ENCODE measurements around the gene FAM120C.
A peak's percentile ranks its signal among the peaks of the same experiment; 100 is the strongest.

Gene FAM120C

DNA sequence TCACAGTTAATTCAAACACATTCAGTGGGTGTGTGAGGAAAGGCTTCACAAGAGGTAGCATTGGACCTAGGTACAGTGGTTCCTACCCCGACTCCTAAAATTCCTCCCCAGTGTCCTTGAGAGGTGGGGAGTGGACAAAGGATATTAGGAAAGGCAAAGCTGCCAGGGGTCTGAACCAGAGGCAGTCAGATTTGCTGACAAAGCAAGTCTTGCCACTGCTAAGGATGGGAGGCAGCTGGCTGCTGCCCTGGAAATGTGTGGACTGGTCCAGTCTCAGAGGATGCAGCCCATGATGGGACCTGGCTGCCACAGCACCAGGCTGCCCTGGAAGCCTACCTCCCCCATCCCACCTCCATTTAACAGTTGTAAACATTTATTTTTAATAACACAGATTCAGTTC lies 134.6 kb downstream of the FAM120C start:
- H3K27ac ChIP-seq: peak overlapping the region; percentile 99
- TF ChIP-seq, protein P1, sequence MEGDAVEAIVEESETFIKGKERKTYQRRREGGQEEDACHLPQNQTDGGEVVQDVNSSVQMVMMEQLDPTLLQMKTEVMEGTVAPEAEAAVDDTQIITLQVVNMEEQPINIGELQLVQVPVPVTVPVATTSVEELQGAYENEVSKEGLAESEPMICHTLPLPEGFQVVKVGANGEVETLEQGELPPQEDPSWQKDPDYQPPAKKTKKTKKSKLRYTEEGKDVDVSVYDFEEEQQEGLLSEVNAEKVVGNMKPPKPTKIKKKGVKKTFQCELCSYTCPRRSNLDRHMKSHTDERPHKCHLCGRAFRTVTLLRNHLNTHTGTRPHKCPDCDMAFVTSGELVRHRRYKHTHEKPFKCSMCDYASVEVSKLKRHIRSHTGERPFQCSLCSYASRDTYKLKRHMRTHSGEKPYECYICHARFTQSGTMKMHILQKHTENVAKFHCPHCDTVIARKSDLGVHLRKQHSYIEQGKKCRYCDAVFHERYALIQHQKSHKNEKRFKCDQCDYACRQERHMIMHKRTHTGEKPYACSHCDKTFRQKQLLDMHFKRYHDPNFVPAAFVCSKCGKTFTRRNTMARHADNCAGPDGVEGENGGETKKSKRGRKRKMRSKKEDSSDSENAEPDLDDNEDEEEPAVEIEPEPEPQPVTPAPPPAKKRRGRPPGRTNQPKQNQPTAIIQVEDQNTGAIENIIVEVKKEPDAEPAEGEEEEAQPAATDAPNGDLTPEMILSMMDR (conservative IDR thresholded peaks at IDR 0.05): no peak
- no peak for TF ChIP-seq ZFX (IDR thresholded peaks at IDR 0.05)

DNA sequence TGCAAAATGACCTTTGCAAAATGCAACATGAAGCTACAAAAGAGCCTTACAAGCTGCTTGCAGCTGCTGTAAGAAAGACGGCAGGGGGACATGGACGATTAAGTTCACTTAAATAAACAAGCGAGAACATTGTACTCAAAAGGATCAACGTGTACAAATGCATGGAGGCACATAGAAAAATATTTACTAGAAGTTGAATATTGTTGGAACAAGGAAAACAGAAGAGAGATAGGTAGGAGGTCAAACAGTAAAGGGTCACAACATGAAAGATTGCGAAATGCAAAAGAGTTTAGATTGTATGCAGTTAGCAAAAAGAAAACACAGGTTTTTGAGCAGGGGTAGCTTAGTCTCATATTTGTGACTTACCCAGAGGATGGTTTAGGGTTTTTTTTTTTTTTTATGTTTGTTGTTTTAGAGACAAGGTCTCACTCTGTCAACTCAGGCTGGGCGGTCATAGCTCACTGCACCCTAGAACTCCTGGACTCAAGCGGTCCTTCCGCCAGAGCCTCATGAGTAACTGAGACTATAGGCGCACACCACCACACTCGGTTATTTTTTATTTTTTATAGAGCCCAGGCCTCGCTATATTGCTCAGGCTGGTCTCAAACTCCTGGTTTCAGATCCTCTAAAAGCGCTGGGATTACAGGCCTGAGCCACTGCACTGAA lies 137.4 kb downstream of the FAM120C start:
- TF ChIP-seq, protein P1 (conservative IDR thresholded peaks at IDR 0.05): no peak
- no peak for TF ChIP-seq ZFX (IDR thresholded peaks at IDR 0.05)
- H3K27ac ChIP-seq: peak overlapping the region; percentile 99

DNA sequence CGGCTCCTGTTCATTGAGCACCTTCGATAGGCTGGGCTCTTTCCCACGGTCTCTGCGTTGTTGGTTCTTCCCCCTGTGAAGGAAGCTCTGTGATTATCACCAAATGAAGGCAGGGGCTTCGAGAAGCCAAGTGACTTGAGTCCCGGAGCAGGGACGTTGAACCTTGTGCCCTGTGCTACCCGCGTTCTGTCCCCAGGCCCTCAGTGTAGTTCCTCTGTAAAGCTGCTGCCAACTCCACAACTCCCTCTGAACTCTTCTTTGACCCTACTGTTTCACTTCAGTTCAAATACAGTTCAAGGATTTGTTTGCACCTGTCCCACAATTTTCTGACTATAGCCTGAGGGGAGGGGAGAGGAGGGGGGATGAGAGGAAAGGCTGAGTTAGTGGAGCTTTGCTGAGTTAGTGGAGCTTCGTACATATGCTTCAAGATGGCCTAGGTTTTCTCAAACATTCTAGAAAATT lies 138.1 kb downstream of the FAM120C start:
- TF ChIP-seq ZFX (IDR thresholded peaks at IDR 0.05): no peak
- TF ChIP-seq, protein P1 (conservative IDR thresholded peaks at IDR 0.05): no peak
- H3K27ac ChIP-seq: peak overlapping the region; percentile 99

DNA sequence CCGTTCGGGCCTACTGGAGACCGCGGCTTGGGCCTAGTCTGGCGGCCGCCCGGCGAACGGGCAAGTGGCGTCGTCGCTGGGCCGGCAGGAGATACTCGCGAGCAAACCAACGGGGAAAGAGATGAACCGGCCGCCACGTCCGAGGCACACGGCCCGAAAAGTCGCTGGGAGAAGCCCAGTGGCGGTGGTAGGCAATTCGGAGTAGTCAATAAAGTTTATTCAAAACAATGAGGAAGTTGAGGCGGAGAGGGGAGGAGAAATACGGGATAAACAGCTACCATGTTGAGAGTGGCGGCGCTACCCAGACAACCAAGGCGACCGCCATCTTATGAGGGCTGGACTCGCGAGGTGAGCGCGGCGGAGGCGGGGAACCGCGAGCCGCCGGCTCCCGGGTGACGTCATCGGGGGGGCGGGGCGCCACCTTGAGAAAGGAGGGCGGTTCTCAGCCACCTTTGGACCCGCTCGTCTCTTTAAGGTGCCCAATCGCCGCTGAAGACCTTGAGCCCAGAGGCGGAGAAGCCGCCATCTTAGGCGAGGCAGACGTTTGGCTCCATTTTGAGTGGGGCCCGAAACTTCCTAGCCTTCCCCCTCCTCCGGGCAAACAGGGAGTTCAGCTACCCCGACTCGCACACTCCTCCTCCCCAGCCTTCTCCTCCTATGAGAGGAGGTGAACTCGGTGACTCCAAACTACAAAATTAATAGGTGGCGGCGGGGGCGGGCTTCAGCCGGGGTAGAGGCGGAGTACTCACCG lies 138.8 kb downstream of the FAM120C start, which contains the start of gene PHF8:
Gene PHF8 (minus strand): TSS at position 348 of the 751 bp plus-strand sequence. CDS start 1,745 bp downstream, outside the sequence.
- TF ChIP-seq, protein P1 (conservative IDR thresholded peaks at IDR 0.05): no peak
- TF ChIP-seq ZFX (IDR thresholded peaks at IDR 0.05): peak; percentile 97
- peak within 1 kb of the TSS; percentile 99 for H3K27ac ChIP-seq

DNA sequence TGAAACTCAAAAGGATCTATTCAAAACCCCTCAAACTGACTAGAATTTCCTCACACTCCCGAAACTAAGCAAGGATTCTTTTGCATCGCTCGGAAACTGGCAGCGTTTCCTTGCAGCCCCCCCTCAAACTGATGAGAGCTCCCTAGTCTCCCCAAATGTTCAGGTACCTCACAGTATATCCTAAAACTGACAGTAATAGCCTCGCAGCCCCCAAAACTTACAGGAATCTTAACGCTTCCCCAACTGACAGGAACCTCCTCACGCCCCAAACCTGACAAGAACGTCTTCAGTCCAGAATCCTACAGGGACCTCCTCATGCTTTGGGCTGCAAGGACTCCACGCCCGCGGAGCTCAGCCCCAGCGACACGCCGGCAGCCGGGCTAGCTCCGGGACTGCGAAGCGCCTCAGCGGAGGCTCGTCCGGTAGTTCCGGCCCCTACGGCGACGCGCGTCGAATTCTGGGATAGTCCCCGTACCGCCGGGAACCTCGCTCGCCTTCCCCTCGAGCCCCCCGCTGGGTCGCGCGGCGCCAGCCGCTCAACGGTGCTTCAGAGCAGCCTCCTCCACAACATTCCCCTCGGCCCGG lies 139.4 kb downstream of the FAM120C start:
- TF ChIP-seq, protein P1 (conservative IDR thresholded peaks at IDR 0.05): no peak
- TF ChIP-seq ZFX (IDR thresholded peaks at IDR 0.05): no peak

DNA sequence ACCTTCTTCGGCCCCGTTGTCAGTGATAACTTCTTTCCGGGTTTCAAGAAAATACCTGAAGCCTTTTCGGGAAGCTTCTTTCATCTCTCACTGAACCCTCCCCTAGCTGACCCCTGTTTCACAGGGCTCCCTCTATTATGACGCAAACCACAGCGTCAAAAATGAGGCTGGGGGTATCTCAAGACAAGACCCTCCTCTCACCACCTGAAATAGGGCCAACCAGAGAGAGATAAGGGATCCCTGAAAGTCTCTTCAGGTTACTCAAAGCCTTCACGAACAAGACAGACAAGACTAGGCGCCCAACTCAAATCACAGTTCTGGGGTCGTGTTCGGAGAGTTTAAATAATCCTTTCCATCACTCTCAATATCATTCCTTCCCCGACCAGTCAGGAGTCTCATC lies 140.0 kb downstream of the FAM120C start:
- peak overlapping the region; percentile 99 for H3K27ac ChIP-seq
- TF ChIP-seq, protein P1 (conservative IDR thresholded peaks at IDR 0.05): peak; percentile 1; the same call in 1 of the 2 replicates
- no peak for TF ChIP-seq ZFX (IDR thresholded peaks at IDR 0.05)

More for the DNA sequence above, 139.4 kb downstream of the FAM120C start:
- H3K27ac ChIP-seq: peak overlapping the region; percentile 99
